ENCODE measurements around the gene SEZ6L.

DNA sequence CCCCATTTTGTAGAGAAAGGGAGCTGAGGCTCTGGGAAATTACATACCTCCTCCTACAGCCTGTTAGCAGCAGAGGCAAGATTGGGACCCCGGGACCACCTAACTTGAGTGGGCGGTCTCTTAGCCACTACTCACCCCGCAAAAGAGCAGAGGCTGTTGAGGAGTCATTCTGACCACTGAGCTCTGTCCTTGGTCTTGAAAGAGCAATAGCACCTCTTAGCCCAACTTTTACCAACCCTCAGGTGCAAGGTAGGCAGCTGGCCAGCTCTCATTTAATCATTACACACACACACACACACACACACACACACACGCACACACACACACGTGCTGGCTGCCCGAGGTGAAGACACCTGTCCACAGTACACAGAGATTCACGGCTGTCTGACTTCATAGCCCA is 144.0 kb downstream of the SEZ6L start:
- TF ChIP-seq, protein P1, sequence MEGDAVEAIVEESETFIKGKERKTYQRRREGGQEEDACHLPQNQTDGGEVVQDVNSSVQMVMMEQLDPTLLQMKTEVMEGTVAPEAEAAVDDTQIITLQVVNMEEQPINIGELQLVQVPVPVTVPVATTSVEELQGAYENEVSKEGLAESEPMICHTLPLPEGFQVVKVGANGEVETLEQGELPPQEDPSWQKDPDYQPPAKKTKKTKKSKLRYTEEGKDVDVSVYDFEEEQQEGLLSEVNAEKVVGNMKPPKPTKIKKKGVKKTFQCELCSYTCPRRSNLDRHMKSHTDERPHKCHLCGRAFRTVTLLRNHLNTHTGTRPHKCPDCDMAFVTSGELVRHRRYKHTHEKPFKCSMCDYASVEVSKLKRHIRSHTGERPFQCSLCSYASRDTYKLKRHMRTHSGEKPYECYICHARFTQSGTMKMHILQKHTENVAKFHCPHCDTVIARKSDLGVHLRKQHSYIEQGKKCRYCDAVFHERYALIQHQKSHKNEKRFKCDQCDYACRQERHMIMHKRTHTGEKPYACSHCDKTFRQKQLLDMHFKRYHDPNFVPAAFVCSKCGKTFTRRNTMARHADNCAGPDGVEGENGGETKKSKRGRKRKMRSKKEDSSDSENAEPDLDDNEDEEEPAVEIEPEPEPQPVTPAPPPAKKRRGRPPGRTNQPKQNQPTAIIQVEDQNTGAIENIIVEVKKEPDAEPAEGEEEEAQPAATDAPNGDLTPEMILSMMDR (IDR thresholded peaks at IDR 0.05), result no peak
- TF ChIP-seq POLR2A (IDR thresholded peaks at IDR 0.05), result no peak

Data from lower leg skin (tissue), 3 donors.